ENCODE data around the gene GRB14.
"Not testable (repeated sequence)": the region's sequence is repeated elsewhere in the genome, so short reads cannot be mapped to it uniquely, and the experiment has no call there.

GRB14 gene

GRCh38 chr2:164642268-164642667 lies 21.0 kb upstream of the GRB14 start:
- no peak overlapping the region; the same call in 1 of the 2 replicates for H3K9ac ChIP-seq (ENCODE audit: low read length)
- peak; percentile 95 for DNase-seq
- no peaks in the 10 kb centered on the region for H3K9me3 ChIP-seq (replicated peaks; ENCODE audit: insufficient read depth, low read length)
- no peaks in the 10 kb centered on the region for H3K9me2 ChIP-seq (replicated peaks; ENCODE audit: insufficient read depth, low read length)
- H3F3A ChIP-seq (ENCODE audit: insufficient read depth, low read length) = peaks cover 29% of the 10 kb centered on the region
- TF ChIP-seq EZH2 (optimal IDR thresholded peaks at IDR 0.05; ENCODE audit: low read depth, low read length) (no peak), EZH2phosphoT487 (IDR thresholded peaks at IDR 0.05; ENCODE audit: low read length) (no peak), CTCF (IDR thresholded peaks at IDR 0.05; ENCODE audit: low read length) (no peak)
- H3K4me2 ChIP-seq (ENCODE audit: low read depth, low read length) = peak overlapping the region; percentile 53
- no peaks in the 10 kb centered on the region for H3K27me3 ChIP-seq (replicated peaks; ENCODE audit: insufficient read depth, low read length)
- no peak overlapping the region for H2AFZ ChIP-seq (ENCODE audit: low read length)
- H3K27ac ChIP-seq (ENCODE audit: low read length) = peak overlapping the region; percentile 90; the same call in 1 of the 2 replicates
- H3K4me1 ChIP-seq (ENCODE audit: low read length) = peaks cover 47% of the 10 kb centered on the region
- no peaks in the 10 kb centered on the region for H3K79me2 ChIP-seq (ENCODE audit: low read length)
- H4K20me1 ChIP-seq (ENCODE audit: insufficient read depth, low read length) = no peaks in the 10 kb centered on the region
- no peaks in the 10 kb centered on the region for H3K36me3 ChIP-seq (replicated peaks; ENCODE audit: insufficient read depth, low read length)
- H3K4me3 ChIP-seq (ENCODE audit: low read length) = no peak overlapping the region

GRCh38 chr2:164628319-164628718 lies 7.0 kb upstream of the GRB14 start:
- H3K9me3 ChIP-seq (replicated peaks; ENCODE audit: insufficient read depth, low read length); H3K9me2 ChIP-seq (replicated peaks; ENCODE audit: insufficient read depth, low read length); H3K27ac ChIP-seq (ENCODE audit: low read length); H2AFZ ChIP-seq (ENCODE audit: low read length); H3K9ac ChIP-seq (ENCODE audit: low read length); H3K27me3 ChIP-seq (replicated peaks; ENCODE audit: insufficient read depth, low read length); H3F3A ChIP-seq (ENCODE audit: insufficient read depth, low read length); H3K4me3 ChIP-seq (ENCODE audit: low read length); H4K20me1 ChIP-seq (ENCODE audit: insufficient read depth, low read length); H3K4me2 ChIP-seq (ENCODE audit: low read depth, low read length); H3K4me1 ChIP-seq (ENCODE audit: low read length); H3K79me2 ChIP-seq (ENCODE audit: low read length); DNase-seq; H3K36me3 ChIP-seq (replicated peaks; ENCODE audit: insufficient read depth, low read length): not testable (repeated sequence)

- H3F3A ChIP-seq (ENCODE audit: insufficient read depth, low read length) = no peaks in the 10 kb centered on the region
- TF ChIP-seq EZH2phosphoT487 (IDR thresholded peaks at IDR 0.05; ENCODE audit: low read length) (no peak), CTCF (IDR thresholded peaks at IDR 0.05; ENCODE audit: low read length) (no peak), EZH2 (optimal IDR thresholded peaks at IDR 0.05; ENCODE audit: low read depth, low read length) (no peak)
- 0 out of 2 replicates have a peak, but pooled peaks cover 5% of the 10 kb centered on the region for H3K4me1 ChIP-seq (ENCODE audit: low read length)
- no peak overlapping the region for H3K4me3 ChIP-seq (ENCODE audit: low read length)
- H3K9me2 ChIP-seq (replicated peaks; ENCODE audit: insufficient read depth, low read length) = no peaks in the 10 kb centered on the region
- H2AFZ ChIP-seq (ENCODE audit: low read length) = no peak overlapping the region
- no peaks in the 10 kb centered on the region for H3K36me3 ChIP-seq (replicated peaks; ENCODE audit: insufficient read depth, low read length)
- no peaks in the 10 kb centered on the region for H3K9me3 ChIP-seq (replicated peaks; ENCODE audit: insufficient read depth, low read length)
- H3K27me3 ChIP-seq (replicated peaks; ENCODE audit: insufficient read depth, low read length) = no peaks in the 10 kb centered on the region
- no peak overlapping the region for H3K4me2 ChIP-seq (ENCODE audit: low read depth, low read length)
- no peaks in the 10 kb centered on the region for H4K20me1 ChIP-seq (ENCODE audit: insufficient read depth, low read length)
- no peaks in the 10 kb centered on the region for H3K79me2 ChIP-seq (ENCODE audit: low read length)
- no peak overlapping the region for H3K9ac ChIP-seq (ENCODE audit: low read length)
- no peak for DNase-seq
- no peak overlapping the region for H3K27ac ChIP-seq (ENCODE audit: low read length)
Measured at GRCh38 chr2:164625378-164625971, 4.2 kb upstream of the GRB14 start.

GRCh38 chr2:164624316-164624715 lies 3.0 kb upstream of the GRB14 start:
- Histone ChIP-seq H3K9ac (ENCODE audit: low read length) (no peak overlapping the region), H3K79me2 (ENCODE audit: low read length) (no peaks in the 10 kb centered on the region), H3F3A (ENCODE audit: insufficient read depth, low read length) (no peaks in the 10 kb centered on the region), H4K20me1 (ENCODE audit: insufficient read depth, low read length) (no peaks in the 10 kb centered on the region), H3K27me3 (replicated peaks; ENCODE audit: insufficient read depth, low read length) (no peaks in the 10 kb centered on the region), H3K4me3 (ENCODE audit: low read length) (no peak overlapping the region), H3K27ac (ENCODE audit: low read length) (no peak overlapping the region), H3K4me1 (ENCODE audit: low read length) (peaks cover 5% of the 10 kb centered on the region; the same call in 1 of the 2 replicates), H3K36me3 (replicated peaks; ENCODE audit: insufficient read depth, low read length) (no peaks in the 10 kb centered on the region), H3K4me2 (ENCODE audit: low read depth, low read length) (peak overlapping the region; percentile 2; the same call in 1 of the 2 replicates), H3K9me3 (replicated peaks; ENCODE audit: insufficient read depth, low read length) (no peaks in the 10 kb centered on the region), H3K9me2 (replicated peaks; ENCODE audit: insufficient read depth, low read length) (no peaks in the 10 kb centered on the region), H2AFZ (ENCODE audit: low read length) (peak overlapping the region; percentile 33)
- peak; percentile 16 for DNase-seq
- no peak for TF ChIP-seq EZH2phosphoT487 (IDR thresholded peaks at IDR 0.05; ENCODE audit: low read length)
- no peak for TF ChIP-seq EZH2 (optimal IDR thresholded peaks at IDR 0.05; ENCODE audit: low read depth, low read length)
- TF ChIP-seq CTCF (IDR thresholded peaks at IDR 0.05; ENCODE audit: low read length) = no peak

All from MM.1S (cell line).